Measurements from ENCODE around the gene ZDHHC18. TPM values are rescaled to one million over a fixed set of nuclear protein-coding genes. Genes with fewer than 3 reads are reported as not detected.
"Not testable (repeated sequence)": the region's sequence is repeated elsewhere in the genome, so short reads cannot be mapped to it uniquely, and the experiment has no call there.

Gene ZDHHC18
- total and polyA plus RNA-seq, 2 of the 8 experiments (the other 6 are each of a cell fraction or from before 2014, with no cell fraction given) = 29.7 to 49.8 TPM

DNA sequence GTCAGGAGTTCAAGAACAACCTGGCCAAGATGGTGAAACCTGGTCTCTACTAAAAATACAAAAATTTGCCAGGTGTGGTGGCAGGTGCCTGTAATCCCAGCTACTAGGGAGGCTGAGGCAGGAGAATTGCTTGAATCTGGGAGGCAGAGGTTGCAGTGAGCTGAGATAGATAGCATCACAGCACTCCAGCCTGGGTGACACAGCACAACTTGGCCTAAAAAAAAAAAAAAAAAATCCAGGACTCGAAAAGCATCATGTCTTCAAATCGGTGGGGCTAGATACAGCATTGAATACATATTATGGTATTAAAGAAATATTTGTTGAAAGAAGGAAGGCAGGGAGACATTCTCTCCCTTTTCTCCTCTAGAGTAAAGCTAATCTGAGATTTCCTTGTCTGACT, 46.6 kb downstream of the ZDHHC18 start:
- CTCF ChIA-PET (ENCODE audit: partially characterized antibody) = interaction anchor here (0.6 to 31.7 kb wide), 4 partner anchors 7 to 292 kb away, joined by 3 to 547 read pairs (median 275); partner anchors contain the start of genes GPN2 and SFN
- not testable (repeated sequence) for H2BK12ac ChIP-seq (ENCODE audit: low read depth, low read length); H3K9me3 ChIP-seq (ENCODE audit: insufficient read depth in 2 of 2, low read depth in 1 of 2, low read length in 1 of 2); H3K4ac ChIP-seq (replicated peaks; ENCODE audit: insufficient read length, low read depth, low read length); H3K4me3 ChIP-seq (ENCODE audit: extremely low read depth in 1 of 4, insufficient read depth in 2 of 4, low read depth in 3 of 4, low read length in 4 of 4); H3K4me1 ChIP-seq (replicated peaks in 1 of 4; ENCODE audit: control insufficient read depth in 3 of 4, insufficient read depth in 4 of 4, low read length in 3 of 4); H3K27ac ChIP-seq (ENCODE audit: low read depth, low read length); H3K18ac ChIP-seq (ENCODE audit: extremely low read depth, low read length); H3K4me2 ChIP-seq (ENCODE audit: insufficient read depth in 1 of 2, low read depth in 2 of 2, low read length in 2 of 2); H3K36me3 ChIP-seq (ENCODE audit: control insufficient read depth in 2 of 4, insufficient read depth in 4 of 4, low read length in 3 of 4); FAIRE-seq; H4K5ac ChIP-seq (ENCODE audit: insufficient read length, low read depth, low read length); H3K23me2 ChIP-seq (ENCODE audit: low read depth, low read length); H3K56ac ChIP-seq (replicated peaks; ENCODE audit: insufficient read length, low read depth, low read length); H3K79me1 ChIP-seq (ENCODE audit: low read depth, low read length); H3K9ac ChIP-seq (replicated peaks in 1 of 4; ENCODE audit: extremely low read depth in 1 of 4, low read depth in 3 of 4, low read length in 3 of 4); H4K20me1 ChIP-seq (replicated peaks in 1 of 2; ENCODE audit: control insufficient read depth in 1 of 2, insufficient read depth in 2 of 2, low read length in 2 of 2); H4K8ac ChIP-seq (ENCODE audit: extremely low read depth, insufficient read depth, low read length); H3K27me3 ChIP-seq (replicated peaks in 1 of 4; ENCODE audit: control insufficient read depth in 3 of 4, extremely low read depth in 1 of 4, insufficient read depth in 3 of 4, low read length in 3 of 4); DNase-seq (ENCODE audit: low read depth in 1 of 2, low spot score in 2 of 2); H4K91ac ChIP-seq (replicated peaks; ENCODE audit: insufficient read length, low read length); H2BK20ac ChIP-seq (ENCODE audit: low read length); H3K79me2 ChIP-seq (ENCODE audit: control insufficient read depth in 1 of 2, insufficient read depth in 2 of 2, low read length in 2 of 2); H2BK120ac ChIP-seq (replicated peaks; ENCODE audit: low read depth, low read length); H2BK5ac ChIP-seq (ENCODE audit: low read depth, low read length); H2BK15ac ChIP-seq (ENCODE audit: low read length); H2AK5ac ChIP-seq (ENCODE audit: low read depth, low read length); H2AFZ ChIP-seq (ENCODE audit: low read length); H3K14ac ChIP-seq (ENCODE audit: insufficient read length); H3K23ac ChIP-seq (ENCODE audit: insufficient read length)
- POLR2A ChIA-PET (ENCODE audit: partially characterized antibody) = interaction anchor here (0.6 kb wide), 2 partner anchors 438 to 452 kb away, joined by 3 read pairs; no protein-coding TSS in a partner anchor
- WGBS, 2 experiments (ENCODE audit: extremely low coverage in 1 of 2, insufficient coverage in 1 of 2, insufficient read length in 1 of 2, insufficient replicate concordance in 2 of 2, low coverage in 1 of 2, low lambda C conversion rate in 2 of 2, missing lambda C conversion rate in 1 of 2) = 83% methylated on average over 2 of the region's 2 CpGs; no CpG with 5 or more reads in 1 of the 2 experiments

Data from H1 (cell line).